SK-N-SH (cell line): Measurements from ENCODE around the gene ADAM11. TPM values are rescaled to one million over a fixed set of nuclear protein-coding genes. Genes with fewer than 3 reads are reported as not detected.

Experiments
- CTCF ChIA-PET: fragments of 300-600, 350-600 bp; formaldehyde crosslinking; extraction: SDS; loops from one replicate; lab custom pipeline; 2021; lab: Yijun Ruan, JAX
- POLR2A ChIA-PET: fragments of 350-600 bp; sonication (Branson Sonifier 250); formaldehyde crosslinking; extraction: SDS; loops from one replicate; lab custom pipeline; 2020; ENCODE audit warnings: antibody characterized with exemption, inconsistent platforms; lab: Yijun Ruan, JAX
- DNase-seq: peaks from one replicate; pipeline ENCODE4 v3.0.0; 2012
- H2AFZ ChIP-seq: fragments of 200-600 bp; sonication (generic); 2 replicates; pipeline ENCODE4 v1.8.1; 2016; ENCODE audit warnings: antibody characterized with exemption, mild to moderate bottlenecking, low read depth
- H3F3A ChIP-seq: fragments of 200-600 bp; sonication (generic); replicated peaks from 2 replicates; pipeline ENCODE3; 2016; ENCODE audit warnings: antibody characterized with exemption, mild to moderate bottlenecking; ENCODE audit not compliant: insufficient read depth
- H3K27ac ChIP-seq, 2 experiments: fragments of 200-500 bp in 1 of 2; fragments of 200-600 bp in 1 of 2; sonication (Bioruptor generic) in 1 of 2; sonication (generic), shearing (Covaris generic) in 1 of 2; 2 replicates each; pipeline versions ENCODE4 v1.5.1 to v1.6.1; 2014 to 2016; ENCODE audit warnings: low read depth in 2 of 2, inconsistent platforms in 1 of 2, low read length in 1 of 2, mild to moderate bottlenecking in 1 of 2, mixed read lengths in 1 of 2
- H3K27me3 ChIP-seq: fragments of 200-600 bp; sonication (generic), shearing (Covaris generic); 2 replicates; pipeline ENCODE4 v1.6.1; 2016; ENCODE audit warnings: mixed run types; ENCODE audit not compliant: insufficient read depth
- H3K36me3 ChIP-seq, 2 experiments: fragments of 200-500 bp in 1 of 2; fragments of 200-600 bp in 1 of 2; sonication (Bioruptor generic) in 1 of 2; sonication (generic) in 1 of 2; replicated peaks in 1 of 2; 2 replicates each; pipeline versions ENCODE3 to v1.5.1; 2014 to 2016; ENCODE audit warnings: low read length in 1 of 2, mild to moderate bottlenecking in 1 of 2; ENCODE audit not compliant: insufficient read depth in 2 of 2, control insufficient read depth in 1 of 2
- H3K4me1 ChIP-seq, 2 experiments: fragments of 200-500 bp in 1 of 2; fragments of 200-600 bp in 1 of 2; sonication (Bioruptor generic) in 1 of 2; sonication (generic), shearing (Covaris generic) in 1 of 2; 2 replicates each; pipeline versions ENCODE4 v1.5.1 to v1.6.1; 2014 to 2016; ENCODE audit warnings: low read depth in 1 of 2, low read length in 1 of 2, mixed run types in 1 of 2; ENCODE audit not compliant: insufficient read depth in 2 of 2, control insufficient read depth in 1 of 2
- H3K4me2 ChIP-seq: fragments of 200-600 bp; sonication (generic), shearing (Covaris generic); 2 replicates; pipeline ENCODE4 v1.6.1; 2017; ENCODE audit warnings: mixed run types
- H3K4me3 ChIP-seq, 2 experiments: fragments of 200-500 bp in 1 of 2; fragments of 200-600 bp in 1 of 2; sonication (Bioruptor generic) in 1 of 2; sonication (generic), shearing (Covaris generic) in 1 of 2; 2 replicates each; pipeline versions ENCODE4 v1.5.1 to v1.8.1; 2014 to 2016; ENCODE audit warnings: low read depth in 2 of 2, inconsistent platforms in 1 of 2, low read length in 1 of 2, mild to moderate bottlenecking in 1 of 2, mixed read lengths in 1 of 2, moderate library complexity in 1 of 2
- H3K79me2 ChIP-seq: fragments of 200-600 bp; sonication (generic); 2 replicates; pipeline ENCODE4 v1.8.1; 2017; ENCODE audit warnings: mild to moderate bottlenecking; ENCODE audit not compliant: insufficient read depth
- H3K9ac ChIP-seq: fragments of 200-600 bp; sonication (generic); 2 replicates; pipeline ENCODE4 v1.6.1; 2017; ENCODE audit warnings: mixed run types
- H3K9me2 ChIP-seq: fragments of 200-600 bp; sonication (generic); 2 replicates; pipeline ENCODE4 v1.6.1; 2017; ENCODE audit warnings: mixed run types
- H3K9me3 ChIP-seq: fragments of 200-600 bp; sonication (generic); 2 replicates; pipeline ENCODE4 v1.6.1; 2017; ENCODE audit warnings: mixed run types, mild to moderate bottlenecking, moderate library complexity
- H4K20me1 ChIP-seq: fragments of 200-600 bp; sonication (generic); 2 replicates; pipeline ENCODE4 v1.6.1; 2017; ENCODE audit warnings: mild to moderate bottlenecking, mixed run types; ENCODE audit not compliant: insufficient read depth
- CTCF ChIP-seq: fragments of 200-600 bp; sonication (generic); IDR thresholded peaks from 2 replicates; pipeline ENCODE4 v1.6.1; 2017; ENCODE audit warnings: antibody characterized with exemption, mild to moderate bottlenecking, moderate library complexity
- FOSL2 ChIP-seq: IDR thresholded peaks from 2 replicates; pipeline ENCODE4 v1.4.0; 2012; ENCODE audit warnings: low read depth, mild to moderate bottlenecking, moderate library complexity, borderline replicate concordance
- GABPA ChIP-seq: IDR thresholded peaks from 2 replicates; pipeline ENCODE4 v1.4.0; 2012; ENCODE audit warnings: low read depth, mild to moderate bottlenecking
- NFIC ChIP-seq: IDR thresholded peaks from 2 replicates; pipeline ENCODE4 v1.4.0; 2012; ENCODE audit warnings: borderline replicate concordance
- PBX3 ChIP-seq: IDR thresholded peaks from 2 replicates; pipeline ENCODE4; 2012
- POLR2AphosphoS5 ChIP-seq: IDR thresholded peaks from 2 replicates; pipeline ENCODE4 v1.6.1; 2012; ENCODE audit warnings: low read depth, low read length
- TAF1 ChIP-seq: IDR thresholded peaks from 2 replicates; pipeline ENCODE4 v1.6.1; 2012; ENCODE audit warnings: low read depth, mild to moderate bottlenecking, low read length, moderate library complexity, borderline replicate concordance
- WGBS: methylation state at CpG from one replicate; pipeline ENCODE4 v1.1.6; 2017; ENCODE audit warnings: low lambda C conversion rate; 5-methylcytosine and 5-hydroxymethylcytosine counted together
- polyA plus RNA-seq, 3 experiments: library from polyadenylated mRNA; depleted of rRNA; stranded (reverse); fragments of >200 nt; gene quantifications; 2 replicates each; pipeline ENCODE4 v1.2.3, GENCODE V29; 2012

Gene ADAM11
- polyA plus RNA-seq, 1 of the 3 experiments (the other 2 are of a cell fraction), result 2.5 TPM

- POLR2A ChIA-PET, result no interaction called here
- Histone ChIP-seq H3K4me3 (no peak overlapping the region), H3K27me3 (no peaks in the 10 kb centered on the region), H3K9me2 (no peaks in the 10 kb centered on the region), H3K27ac (no peak overlapping the region), H3K4me1 (peaks cover 0 to 19% of the 10 kb centered on the region in 2 experiments; a peak in 1 of 4 replicates), H3K9ac (no peak overlapping the region), H3K9me3 (no peaks in the 10 kb centered on the region), H3K4me2 (no peak overlapping the region), H3K36me3 (no peaks in the 10 kb centered on the region), H2AFZ (no peak overlapping the region), H4K20me1 (no peaks in the 10 kb centered on the region), H3K79me2 (no peaks in the 10 kb centered on the region), H3F3A (no peaks in the 10 kb centered on the region)
- no peak for DNase-seq
- 81% methylated on average over 14 of the region's 15 CpGs for WGBS
- CTCF ChIA-PET, result interaction anchor here (2.1 to 16.7 kb wide), 4 partner anchors 9 to 109 kb away, joined by 8 to 324 read pairs (median 10); partner anchors contain the start of gene ADAM11
- no peak for TF ChIP-seq TAF1
- no peak for TF ChIP-seq PBX3
- TF ChIP-seq GABPA, result no peak
- no peak for TF ChIP-seq FOSL2
- no peak for TF ChIP-seq NFIC
- no peak for TF ChIP-seq CTCF
- TF ChIP-seq POLR2AphosphoS5, result no peak
Observed at GRCh38 chr17:44769647-44770084, 10.9 kb downstream of the ADAM11 start.

- Histone ChIP-seq H3K9me2 (no peaks in the 10 kb centered on the region), H3K4me2 (no peak overlapping the region), H3K79me2 (no peaks in the 10 kb centered on the region), H2AFZ (no peak overlapping the region), H3K27ac (no peak overlapping the region), H3K27me3 (no peaks in the 10 kb centered on the region), H4K20me1 (no peaks in the 10 kb centered on the region), H3K36me3 (no peaks in the 10 kb centered on the region), H3K9me3 (no peaks in the 10 kb centered on the region), H3K9ac (no peak overlapping the region), H3K4me3 (no peak overlapping the region), H3F3A (no peaks in the 10 kb centered on the region), H3K4me1 (peaks cover 0 to 24% of the 10 kb centered on the region in 2 experiments; a peak in 1 of 4 replicates)
- CTCF ChIA-PET, result interaction anchor here (2.1 to 17.7 kb wide), 5 partner anchors 8 to 108 kb away, joined by 8 to 420 read pairs (median 11); partner anchors contain the start of gene ADAM11
- POLR2A ChIA-PET, result no interaction called here
- WGBS, result 84% methylated on average over 9 of the region's 11 CpGs
- TF ChIP-seq CTCF (no peak), FOSL2 (no peak), NFIC (no peak)
- DNase-seq, result no peak
Observed at GRCh38 chr17:44770166-44770925, 11.6 kb downstream of the ADAM11 start.
